Measurements from ENCODE around the gene STAMBP. TPM values are rescaled to one million over a fixed set of nuclear protein-coding genes. Genes with fewer than 3 reads are reported as not detected.
"Not testable (repeated sequence)": the region's sequence is repeated elsewhere in the genome, so short reads cannot be mapped to it uniquely, and the experiment has no call there.

The STAMBP gene
- 61.6 and 76.6 TPM in 2 replicates for total RNA-seq (2014; rRNA removed; shearing (Covaris generic))

- Histone ChIP-seq H3K36me3 (peaks cover 27% of the 10 kb centered on the region), H3K4me3 (peak within 1 kb of the TSS; percentile 65), H3K9me3 (replicated peaks) (no peaks in the 10 kb centered on the region), H3K27me3 (replicated peaks) (no peaks in the 10 kb centered on the region), H3K4me1 (replicated peaks) (peaks cover 19% of the 10 kb centered on the region), H3K27ac (peak within 1 kb of the TSS; percentile 84)
- peak; percentile 90 to 95 for DNase-seq (ENCODE audit: low read depth in 1 of 2, low spot score in 2 of 2)
Measured at GRCh38 chr2:73828818-73829570, at the start of gene STAMBP. Gene STAMBP (plus strand): TSS chr2:73828961. CDS start chr2:73830857, 1,896 bp downstream.

GRCh38 chr2:73779467-73780236 is 49.1 kb upstream of the STAMBP start, which contains the start of gene DUSP11:
Gene DUSP11 (minus strand): TSS chr2:73780103. CDS start chr2:73779974, 129 bp downstream.
- H3K4me1 ChIP-seq (replicated peaks): peaks cover 11% of the 10 kb centered on the region
- H3K9me3 ChIP-seq (replicated peaks): no peaks in the 10 kb centered on the region
- peak; percentile 83 to 94 for DNase-seq (ENCODE audit: low read depth in 1 of 2, low spot score in 2 of 2)
- H3K36me3 ChIP-seq: peaks cover 25% of the 10 kb centered on the region
- no peaks in the 10 kb centered on the region; the same call in 1 of the 2 replicates for H3K27me3 ChIP-seq (replicated peaks)
- peak within 1 kb of the TSS; percentile 83 for H3K4me3 ChIP-seq
- peak within 1 kb of the TSS; percentile 59 for H3K27ac ChIP-seq

- Histone ChIP-seq H3K4me3 (peak overlapping the region; percentile 83), H3K36me3 (peaks cover 21% of the 10 kb centered on the region)
Measured at GRCh38 chr2:73780237-73780582, 48.6 kb upstream of the STAMBP start.

GRCh38 chr2:73783402-73783801 is 45.4 kb upstream of the STAMBP start:
- not testable (repeated sequence) for H3K9me3 ChIP-seq (replicated peaks); H3K27ac ChIP-seq; H3K27me3 ChIP-seq (replicated peaks); H3K4me3 ChIP-seq; H3K36me3 ChIP-seq
- DNase-seq (ENCODE audit: low read depth in 1 of 2, low spot score in 2 of 2): peak in 1 of 2 experiments; percentile 14
- H3K4me1 ChIP-seq (replicated peaks): peaks cover 11% of the 10 kb centered on the region

More at GRCh38 chr2:73780237-73780582, 48.6 kb upstream of the STAMBP start:
- DNase-seq (ENCODE audit: low read depth in 1 of 2, low spot score in 2 of 2): no peak
- Histone ChIP-seq H3K9me3 (replicated peaks) (no peaks in the 10 kb centered on the region), H3K4me1 (replicated peaks) (peaks cover 11% of the 10 kb centered on the region), H3K27ac (no peak overlapping the region), H3K27me3 (replicated peaks) (no peaks in the 10 kb centered on the region)

- not testable (repeated sequence) for H3K9me3 ChIP-seq (replicated peaks); H3K27ac ChIP-seq; H3K4me3 ChIP-seq; H3K27me3 ChIP-seq (replicated peaks); DNase-seq (ENCODE audit: low read depth in 1 of 2, low spot score in 2 of 2); H3K36me3 ChIP-seq; H3K4me1 ChIP-seq (replicated peaks)
Measured at GRCh38 chr2:73783883-73784282, 44.9 kb upstream of the STAMBP start, which contains the start of gene C2orf78. Gene C2orf78 (plus strand): TSS chr2:73784183. CDS start chr2:73784310, 127 bp downstream.

- Histone ChIP-seq H3K36me3 (no peaks in the 10 kb centered on the region), H3K9me3 (replicated peaks) (no peaks in the 10 kb centered on the region), H3K27ac (no peak overlapping the region), H3K4me3 (no peak overlapping the region), H3K27me3 (replicated peaks) (peaks cover 13% of the 10 kb centered on the region; the same call in 1 of the 2 replicates), H3K4me1 (replicated peaks) (no peaks in the 10 kb centered on the region)
- DNase-seq (ENCODE audit: low read depth in 1 of 2, low spot score in 2 of 2): no peak
Measured at GRCh38 chr2:73811878-73812277, 16.9 kb upstream of the STAMBP start.

- Histone ChIP-seq H3K36me3 (no peaks in the 10 kb centered on the region), H3K27me3 (replicated peaks) (peaks cover 13% of the 10 kb centered on the region; the same call in 1 of the 2 replicates), H3K4me1 (replicated peaks) (no peaks in the 10 kb centered on the region), H3K4me3 (no peak overlapping the region), H3K27ac (no peak overlapping the region), H3K9me3 (replicated peaks) (no peaks in the 10 kb centered on the region)
- no peak for DNase-seq (ENCODE audit: low read depth in 1 of 2, low spot score in 2 of 2)
Measured at GRCh38 chr2:73812635-73813034, 16.1 kb upstream of the STAMBP start.

- no peak overlapping the region for H3K4me3 ChIP-seq
- H3K4me1 ChIP-seq (replicated peaks): no peaks in the 10 kb centered on the region
- no peaks in the 10 kb centered on the region for H3K36me3 ChIP-seq
- no peak overlapping the region for H3K27ac ChIP-seq
- no peak for DNase-seq (ENCODE audit: low read depth in 1 of 2, low spot score in 2 of 2)
- H3K9me3 ChIP-seq (replicated peaks): no peaks in the 10 kb centered on the region
- peaks cover 15% of the 10 kb centered on the region; the same call in 1 of the 2 replicates for H3K27me3 ChIP-seq (replicated peaks)
Measured at GRCh38 chr2:73818296-73818695, 10.5 kb upstream of the STAMBP start.

GRCh38 chr2:73821227-73821626 is 7.5 kb upstream of the STAMBP start:
- H3K9me3 ChIP-seq (replicated peaks): no peaks in the 10 kb centered on the region
- no peaks in the 10 kb centered on the region for H3K36me3 ChIP-seq
- DNase-seq (ENCODE audit: low read depth in 1 of 2, low spot score in 2 of 2): no peak
- peaks cover 10% of the 10 kb centered on the region; the same call in 1 of the 2 replicates for H3K27me3 ChIP-seq (replicated peaks)
- no peaks in the 10 kb centered on the region for H3K4me1 ChIP-seq (replicated peaks)
- no peak overlapping the region for H3K27ac ChIP-seq
- H3K4me3 ChIP-seq: no peak overlapping the region

GRCh38 chr2:73821669-73822068 is 7.1 kb upstream of the STAMBP start:
- no peak overlapping the region for H3K4me3 ChIP-seq
- H3K9me3 ChIP-seq (replicated peaks): no peaks in the 10 kb centered on the region
- H3K27ac ChIP-seq: no peak overlapping the region
- DNase-seq (ENCODE audit: low read depth in 1 of 2, low spot score in 2 of 2): no peak
- H3K27me3 ChIP-seq (replicated peaks): peaks cover 10% of the 10 kb centered on the region; the same call in 1 of the 2 replicates
- H3K4me1 ChIP-seq (replicated peaks): no peaks in the 10 kb centered on the region
- H3K36me3 ChIP-seq: no peaks in the 10 kb centered on the region

- Histone ChIP-seq H3K4me1 (replicated peaks) (no peaks in the 10 kb centered on the region), H3K36me3 (no peaks in the 10 kb centered on the region), H3K4me3 (no peak overlapping the region), H3K9me3 (replicated peaks) (no peaks in the 10 kb centered on the region), H3K27ac (no peak overlapping the region), H3K27me3 (replicated peaks) (peaks cover 10% of the 10 kb centered on the region; the same call in 1 of the 2 replicates)
- no peak for DNase-seq (ENCODE audit: low read depth in 1 of 2, low spot score in 2 of 2)
Measured at GRCh38 chr2:73822276-73822675, 6.5 kb upstream of the STAMBP start.

- no peaks in the 10 kb centered on the region for H3K36me3 ChIP-seq
- H3K9me3 ChIP-seq (replicated peaks): no peaks in the 10 kb centered on the region
- no peak for DNase-seq (ENCODE audit: low read depth in 1 of 2, low spot score in 2 of 2)
Measured at GRCh38 chr2:73822991-73823390, 5.8 kb upstream of the STAMBP start.

GRCh38 chr2:73823416-73823815 is 5.3 kb upstream of the STAMBP start:
- H3K36me3 ChIP-seq: no peaks in the 10 kb centered on the region
- H3K27me3 ChIP-seq (replicated peaks): peaks cover 10% of the 10 kb centered on the region; the same call in 1 of the 2 replicates
- H3K9me3 ChIP-seq (replicated peaks): no peaks in the 10 kb centered on the region
- H3K4me1 ChIP-seq (replicated peaks): no peaks in the 10 kb centered on the region
- no peak for DNase-seq (ENCODE audit: low read depth in 1 of 2, low spot score in 2 of 2)
- no peak overlapping the region for H3K4me3 ChIP-seq
- H3K27ac ChIP-seq: no peak overlapping the region

More at GRCh38 chr2:73822991-73823390, 5.8 kb upstream of the STAMBP start:
- no peak overlapping the region for H3K27ac ChIP-seq
- peaks cover 10% of the 10 kb centered on the region; the same call in 1 of the 2 replicates for H3K27me3 ChIP-seq (replicated peaks)
- H3K4me1 ChIP-seq (replicated peaks): no peaks in the 10 kb centered on the region
- H3K4me3 ChIP-seq: no peak overlapping the region

Measured in SJSA1 (cell line).